ENCODE measurements around the gene GPR179.

DNA sequence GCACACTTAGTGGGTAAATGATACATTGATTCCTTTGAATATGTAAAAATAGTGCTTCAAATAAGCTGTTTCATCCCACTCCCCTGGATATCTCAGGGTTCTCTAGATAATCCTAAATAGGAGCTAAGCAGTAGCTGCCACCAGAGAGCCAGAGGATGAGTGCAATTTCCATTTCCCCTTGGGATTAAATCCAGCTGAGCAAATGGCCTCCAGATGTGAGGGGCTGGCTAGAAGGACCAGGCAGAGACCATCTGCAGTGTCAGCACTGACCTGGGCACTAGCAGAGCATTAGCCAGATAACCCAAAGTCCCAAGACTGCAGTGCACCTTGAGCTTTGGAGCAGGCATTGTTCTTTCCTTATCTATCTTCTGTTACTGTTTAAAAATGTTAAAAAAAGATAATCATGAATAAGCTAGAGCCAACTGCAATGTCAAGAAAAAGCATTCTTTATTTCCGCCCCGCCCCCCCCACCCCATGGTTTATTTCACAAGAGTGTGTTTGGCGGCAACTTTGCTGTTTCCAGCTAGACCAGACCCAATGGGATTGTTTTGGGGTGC is 19.5 kb downstream of the GPR179 start:
- TF ChIP-seq, protein P1, sequence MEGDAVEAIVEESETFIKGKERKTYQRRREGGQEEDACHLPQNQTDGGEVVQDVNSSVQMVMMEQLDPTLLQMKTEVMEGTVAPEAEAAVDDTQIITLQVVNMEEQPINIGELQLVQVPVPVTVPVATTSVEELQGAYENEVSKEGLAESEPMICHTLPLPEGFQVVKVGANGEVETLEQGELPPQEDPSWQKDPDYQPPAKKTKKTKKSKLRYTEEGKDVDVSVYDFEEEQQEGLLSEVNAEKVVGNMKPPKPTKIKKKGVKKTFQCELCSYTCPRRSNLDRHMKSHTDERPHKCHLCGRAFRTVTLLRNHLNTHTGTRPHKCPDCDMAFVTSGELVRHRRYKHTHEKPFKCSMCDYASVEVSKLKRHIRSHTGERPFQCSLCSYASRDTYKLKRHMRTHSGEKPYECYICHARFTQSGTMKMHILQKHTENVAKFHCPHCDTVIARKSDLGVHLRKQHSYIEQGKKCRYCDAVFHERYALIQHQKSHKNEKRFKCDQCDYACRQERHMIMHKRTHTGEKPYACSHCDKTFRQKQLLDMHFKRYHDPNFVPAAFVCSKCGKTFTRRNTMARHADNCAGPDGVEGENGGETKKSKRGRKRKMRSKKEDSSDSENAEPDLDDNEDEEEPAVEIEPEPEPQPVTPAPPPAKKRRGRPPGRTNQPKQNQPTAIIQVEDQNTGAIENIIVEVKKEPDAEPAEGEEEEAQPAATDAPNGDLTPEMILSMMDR (IDR thresholded peaks at IDR 0.05 in 2 of 3, conservative IDR thresholded peaks at IDR 0.05 in 1 of 3; ENCODE audit: borderline replicate concordance in 1 of 3, insufficient read depth in 1 of 3, low read depth in 2 of 3, low read length in 2 of 3) = no peak
- TF ChIP-seq POLR2AphosphoS5 (IDR thresholded peaks at IDR 0.05; ENCODE audit: low read depth, low read length) (no peak), EZH2 (IDR thresholded peaks at IDR 0.05) (no peak), POLR2A (IDR thresholded peaks at IDR 0.05; ENCODE audit: borderline replicate concordance, extremely low read depth, insufficient read depth, insufficient read length) (no peak), EGR1 (IDR thresholded peaks at IDR 0.05; ENCODE audit: low read depth) (no peak), EZH2phosphoT487 (IDR thresholded peaks at IDR 0.05; ENCODE audit: borderline replicate concordance) (no peak), SP1 (IDR thresholded peaks at IDR 0.05; ENCODE audit: low read depth) (no peak), REST (IDR thresholded peaks at IDR 0.05; ENCODE audit: low read depth) (no peak), CEBPB (IDR thresholded peaks at IDR 0.05; ENCODE audit: low read depth) (no peak), YY1 (IDR thresholded peaks at IDR 0.05; ENCODE audit: extremely low read depth, insufficient replicate concordance, low read depth, low read length) (no peak), MAX (IDR thresholded peaks at IDR 0.05) (no peak), FOSL1 (IDR thresholded peaks at IDR 0.05; ENCODE audit: low read depth) (no peak)
- TF ChIP-seq, protein P2, sequence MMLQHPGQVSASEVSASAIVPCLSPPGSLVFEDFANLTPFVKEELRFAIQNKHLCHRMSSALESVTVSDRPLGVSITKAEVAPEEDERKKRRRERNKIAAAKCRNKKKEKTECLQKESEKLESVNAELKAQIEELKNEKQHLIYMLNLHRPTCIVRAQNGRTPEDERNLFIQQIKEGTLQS (IDR thresholded peaks at IDR 0.05) = no peak

Data from HCT116 (cell line).